HepG2 (cell line): ENCODE results near the gene RNF183. TPM values are rescaled to one million over a fixed set of nuclear protein-coding genes. Genes with fewer than 3 reads are reported as not detected.

Source experiments
- CBX2 ChIP-seq, 2 experiments: fragments of 200-600 bp in 1 of 2; sonication (generic); formaldehyde crosslinking in 1 of 2; IDR thresholded peaks; 2 replicates each; pipeline versions ENCODE4 v1.7.0 to v1.8.1; 2018 to 2022; ENCODE audit warnings: low read depth in 2 of 2, low read length in 1 of 2, mild to moderate bottlenecking in 1 of 2, missing genetic modification reagents in 1 of 2
- CEBPB ChIP-seq: IDR thresholded peaks from 2 replicates; pipeline ENCODE4 v1.6.1; 2011; ENCODE audit warnings: low read depth, low read length, improper control_type of control experiment, borderline replicate concordance
- EZH2 ChIP-seq: conservative IDR thresholded peaks from 2 replicates; pipeline ENCODE4 v1.6.1; 2012; ENCODE audit warnings: mild to moderate bottlenecking, low read depth, low read length, moderate library complexity
- HNRNPL ChIP-seq: fragments of 200-400 bp; formaldehyde crosslinking; IDR thresholded peaks from 2 replicates; pipeline ENCODE4 v1.6.1; 2017; ENCODE audit warnings: mild to moderate bottlenecking, low read depth, low read length
- IKZF1 ChIP-seq: fragments of 450-650 bp; IDR thresholded peaks from 2 replicates; pipeline ENCODE4 v1.7.1; 2016
- KLF12 ChIP-seq: sonication (generic); formaldehyde crosslinking; IDR thresholded peaks from 2 replicates; pipeline ENCODE4 v1.4.0; 2020; ENCODE audit warnings: missing genetic modification reagents, borderline replicate concordance
- MXI1 ChIP-seq: IDR thresholded peaks from 3 replicates; pipeline ENCODE4 v1.6.1; 2012; ENCODE audit warnings: low read depth, low read length, inconsistent platforms, borderline replicate concordance
- NCOR1 ChIP-seq: fragments of 200-600 bp; sonication (generic); IDR thresholded peaks from 2 replicates; pipeline ENCODE4 v1.7.0; 2017; ENCODE audit warnings: antibody characterized with exemption, low read length, borderline replicate concordance
- PAX8 ChIP-seq: sonication (generic); formaldehyde crosslinking; IDR thresholded peaks from 2 replicates; pipeline ENCODE4 v1.8.0; 2022; ENCODE audit warnings: mild to moderate bottlenecking, missing genetic modification reagents, borderline replicate concordance
- RAD21 ChIP-seq: fragments of 450-650 bp; formaldehyde crosslinking; IDR thresholded peaks from 2 replicates; pipeline ENCODE4 v1.5.0; 2020; ENCODE audit warnings: mild to moderate bottlenecking
- SRF ChIP-seq: IDR thresholded peaks from 2 replicates; pipeline ENCODE4 v1.6.1; 2011; ENCODE audit warnings: mild to moderate bottlenecking, low read depth, low read length, moderate library complexity
- TFE3 ChIP-seq: IDR thresholded peaks from 2 replicates; pipeline ENCODE4 v1.6.1; 2016
- ZNF253 ChIP-seq: sonication (generic); formaldehyde crosslinking; IDR thresholded peaks from 2 replicates; pipeline ENCODE4 v1.8.0; 2022; ENCODE audit warnings: mild to moderate bottlenecking, missing genetic modification reagents, borderline replicate concordance
- ZNF691 ChIP-seq: sonication (generic); formaldehyde crosslinking; IDR thresholded peaks from 2 replicates; pipeline ENCODE4 v1.4.0; 2020; ENCODE audit warnings: missing genetic modification reagents, low read depth, mild to moderate bottlenecking, borderline replicate concordance
- ZSCAN20 ChIP-seq: sonication (generic); formaldehyde crosslinking; IDR thresholded peaks from 2 replicates; pipeline ENCODE4 v1.4.0; 2020; ENCODE audit warnings: missing genetic modification reagents, mild to moderate bottlenecking, borderline replicate concordance
- polyA plus RNA-seq, 8 experiments: library from polyadenylated mRNA; depleted of rRNA in 3 of 8; stranded (reverse) in 7 of 8; unstranded in 1 of 8; fragments of >200 nt; fragmentation: Illumina TruSeq in 4 of 8; extraction: Trizol in 4 of 8; gene quantifications; 2 replicates each; pipeline versions ENCODE4 v1.2.1 to v1.2.3, GENCODE V29; 2011 to 2016; ENCODE audit warnings: low read depth in 4 of 8, missing spikeins in 1 of 8, mixed read lengths in 1 of 8; ENCODE audit not compliant: insufficient read depth in 1 of 8
- total RNA-seq, 5 experiments: library from RNA; depleted of rRNA; stranded (reverse); fragments of >200 nt; fragmentation: Illumina TruSeq; extraction: Trizol; gene quantifications; 2 replicates each; pipeline ENCODE4 v1.2.3, GENCODE V29; 2016; ENCODE audit warnings: low read depth in 1 of 5
- TF ChIP-seq, protein P1 (sequence below): sonication (generic); formaldehyde crosslinking; IDR thresholded peaks from 2 replicates; pipeline ENCODE4 v1.5.0; 2020; ENCODE audit warnings: mild to moderate bottlenecking, missing genetic modification reagents

The RNF183 gene
- total and polyA plus RNA-seq, 2 of the 13 experiments (the other 11 are each of a cell fraction or from before 2014, with no cell fraction given): 0.13 to 6.5 TPM

GRCh38 chr9:113275157-113276131, 27.7 kb downstream of the RNF183 start, which contains the start of the genes CDC26 and PRPF4 (continued):
- TF ChIP-seq CEBPB: no peak
- TF ChIP-seq IKZF1: no peak
- TF ChIP-seq ZNF253 (CRISPR knock-in tag): no peak
- no peak for TF ChIP-seq CBX2 (IDR thresholded peaks at IDR 0.05; ENCODE audit: low read depth, low read length)
- no peak for TF ChIP-seq CBX2 (CRISPR knock-in tag; IDR thresholded peaks at IDR 0.05; ENCODE audit: low read depth)
- TF ChIP-seq SRF: no peak
- TF ChIP-seq EZH2: no peak
- TF ChIP-seq ZNF691 (CRISPR knock-in tag): no peak; the same call in 1 of the 2 replicates
- no peak for TF ChIP-seq ZSCAN20
- TF ChIP-seq NCOR1: no peak; the same call in 1 of the 2 replicates
- TF ChIP-seq MXI1: peak; percentile 87; the same call in 1 of the 3 replicates
- 0 out of 2 replicates have a peak, but pooled peaks have one; percentile 55 for TF ChIP-seq HNRNPL
- TF ChIP-seq KLF12 (CRISPR knock-in tag): no peak; the same call in none of the 2 replicates
- TF ChIP-seq, protein P1, sequence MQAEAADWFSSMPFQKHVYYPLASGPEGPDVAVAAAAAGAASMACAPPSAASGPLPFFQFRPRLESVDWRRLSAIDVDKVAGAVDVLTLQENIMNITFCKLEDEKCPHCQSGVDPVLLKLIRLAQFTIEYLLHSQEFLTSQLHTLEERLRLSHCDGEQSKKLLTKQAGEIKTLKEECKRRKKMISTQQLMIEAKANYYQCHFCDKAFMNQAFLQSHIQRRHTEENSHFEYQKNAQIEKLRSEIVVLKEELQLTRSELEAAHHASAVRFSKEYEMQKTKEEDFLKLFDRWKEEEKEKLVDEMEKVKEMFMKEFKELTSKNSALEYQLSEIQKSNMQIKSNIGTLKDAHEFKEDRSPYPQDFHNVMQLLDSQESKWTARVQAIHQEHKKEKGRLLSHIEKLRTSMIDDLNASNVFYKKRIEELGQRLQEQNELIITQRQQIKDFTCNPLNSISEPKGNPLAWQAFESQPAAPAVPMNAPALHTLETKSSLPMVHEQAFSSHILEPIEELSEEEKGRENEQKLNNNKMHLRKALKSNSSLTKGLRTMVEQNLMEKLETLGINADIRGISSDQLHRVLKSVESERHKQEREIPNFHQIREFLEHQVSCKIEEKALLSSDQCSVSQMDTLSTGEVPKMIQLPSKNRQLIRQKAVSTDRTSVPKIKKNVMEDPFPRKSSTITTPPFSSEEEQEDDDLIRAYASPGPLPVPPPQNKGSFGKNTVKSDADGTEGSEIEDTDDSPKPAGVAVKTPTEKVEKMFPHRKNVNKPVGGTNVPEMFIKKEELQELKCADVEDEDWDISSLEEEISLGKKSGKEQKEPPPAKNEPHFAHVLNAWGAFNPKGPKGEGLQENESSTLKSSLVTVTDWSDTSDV: no peak
- peak; percentile 45; the same call in 1 of the 2 replicates for TF ChIP-seq TFE3 (CRISPR knock-in tag)
- 0 out of 2 replicates have a peak, but pooled peaks have one; percentile 31 for TF ChIP-seq RAD21 (CRISPR knock-in tag)
- no peak for TF ChIP-seq PAX8 (CRISPR knock-in tag)
